ENCODE results near the gene TAS2R41. TPM values are rescaled to one million over a fixed set of nuclear protein-coding genes. Genes with fewer than 3 reads are reported as not detected.

The TAS2R41 gene
- total RNA-seq, 6 experiments from 2014 or later: not detected

GRCh38 chr7:143487061-143487460, 9.4 kb downstream of the TAS2R41 start:
- TF ChIP-seq CTCF (IDR thresholded peaks at IDR 0.05): no peak
- H3K27me3 Mint-ChIP-seq (ENCODE audit: insufficient read depth): no peaks in the 10 kb centered on the region; the same call in none of the 2 replicates
- no peaks in the 10 kb centered on the region for H3K9me3 Mint-ChIP-seq
- no peak for DNase-seq
- no peaks in the 10 kb centered on the region for H3K36me3 Mint-ChIP-seq (ENCODE audit: low read depth)
- peak overlapping the region; percentile 75 for H3K27ac Mint-ChIP-seq
- peaks cover 63% of the 10 kb centered on the region for H3K4me1 Mint-ChIP-seq (ENCODE audit: low read depth)
- peak overlapping the region; percentile 55 for H3K4me3 Mint-ChIP-seq

GRCh38 chr7:143487566-143487965, 9.9 kb downstream of the TAS2R41 start:
- H3K27me3 Mint-ChIP-seq (ENCODE audit: insufficient read depth): no peaks in the 10 kb centered on the region; the same call in none of the 2 replicates
- H3K27ac Mint-ChIP-seq: peak overlapping the region; percentile 75
- no peaks in the 10 kb centered on the region for H3K36me3 Mint-ChIP-seq (ENCODE audit: low read depth)
- TF ChIP-seq CTCF (IDR thresholded peaks at IDR 0.05): no peak
- no peaks in the 10 kb centered on the region for H3K9me3 Mint-ChIP-seq
- H3K4me1 Mint-ChIP-seq (ENCODE audit: low read depth): peaks cover 68% of the 10 kb centered on the region
- peak overlapping the region; percentile 55 for H3K4me3 Mint-ChIP-seq
- peak; percentile 66 for DNase-seq

GRCh38 chr7:143490717-143491306, 13.1 kb downstream of the TAS2R41 start:
- no peaks in the 10 kb centered on the region for H3K9me3 Mint-ChIP-seq
- peaks cover 82% of the 10 kb centered on the region for H3K4me1 Mint-ChIP-seq (ENCODE audit: low read depth)
- H3K4me3 Mint-ChIP-seq: no peak overlapping the region
- no peaks in the 10 kb centered on the region for H3K36me3 Mint-ChIP-seq (ENCODE audit: low read depth)
- peak overlapping the region; percentile 85; the same call in 1 of the 2 replicates for H3K27ac Mint-ChIP-seq
- H3K27me3 Mint-ChIP-seq (ENCODE audit: insufficient read depth): no peaks in the 10 kb centered on the region; the same call in none of the 2 replicates
- no peak for DNase-seq
- TF ChIP-seq CTCF (IDR thresholded peaks at IDR 0.05): peak; percentile 68

GRCh38 chr7:143492043-143492471, 14.4 kb downstream of the TAS2R41 start:
- no peaks in the 10 kb centered on the region for H3K36me3 Mint-ChIP-seq (ENCODE audit: low read depth)
- H3K4me1 Mint-ChIP-seq (ENCODE audit: low read depth): peaks cover 76% of the 10 kb centered on the region
- no peaks in the 10 kb centered on the region for H3K9me3 Mint-ChIP-seq
- DNase-seq: peak; percentile 89
- no peak for TF ChIP-seq CTCF (IDR thresholded peaks at IDR 0.05)
- no peaks in the 10 kb centered on the region; the same call in none of the 2 replicates for H3K27me3 Mint-ChIP-seq (ENCODE audit: insufficient read depth)
- H3K4me3 Mint-ChIP-seq: peak overlapping the region; percentile 50
- H3K27ac Mint-ChIP-seq: peak overlapping the region; percentile 85

- Mint-ChIP-seq H3K27me3 (ENCODE audit: insufficient read depth) (no peaks in the 10 kb centered on the region; the same call in 1 of the 2 replicates), H3K4me3 (peak overlapping the region; percentile 50), H3K27ac (peak overlapping the region; percentile 85), H3K9me3 (no peaks in the 10 kb centered on the region), H3K4me1 (ENCODE audit: low read depth) (peaks cover 66% of the 10 kb centered on the region), H3K36me3 (ENCODE audit: low read depth) (no peaks in the 10 kb centered on the region)
- TF ChIP-seq CTCF (IDR thresholded peaks at IDR 0.05): no peak
- peak; percentile 39 for DNase-seq
These were observed 15.4 kb downstream of the TAS2R41 start for GRCh38 chr7:143492799-143493739.
